Esophagus (tissue), 2 donors: ENCODE data around the gene ACACB. TPM values are rescaled to one million over a fixed set of nuclear protein-coding genes. Genes with fewer than 3 reads are reported as not detected.
"Not testable (repeated sequence)": the region's sequence is repeated elsewhere in the genome, so short reads cannot be mapped to it uniquely, and the experiment has no call there.

ENCODE experiments used
- H3K27ac ChIP-seq, 2 donors: one replicate each; pipeline ENCODE4 v1.5.1; 2013; ENCODE audit warnings: low read depth in 2 of 2, mild to moderate bottlenecking in 2 of 2, inconsistent platforms in 1 of 2, low read length in 1 of 2, moderate library complexity in 1 of 2
- H3K27me3 ChIP-seq, 2 donors: one replicate each; pipeline ENCODE4 v1.6.1; 2013; ENCODE audit warnings: low read length in 2 of 2, control low read depth in 1 of 2, mild to moderate bottlenecking in 1 of 2; ENCODE audit not compliant: insufficient read depth in 2 of 2, control insufficient read depth in 1 of 2
- H3K36me3 ChIP-seq, 2 donors: one replicate each; pipeline ENCODE4 v1.6.1; 2013; ENCODE audit warnings: low read length in 1 of 2; ENCODE audit not compliant: control insufficient read depth in 2 of 2, insufficient read depth in 2 of 2
- H3K4me1 ChIP-seq, 2 donors: one replicate each; pipeline ENCODE4 v1.6.1; 2013; ENCODE audit warnings: low read length in 1 of 2; ENCODE audit not compliant: control insufficient read depth in 2 of 2, insufficient read depth in 2 of 2
- H3K4me3 ChIP-seq, 2 donors: one replicate each; pipeline ENCODE4 v1.5.1; 2013; ENCODE audit warnings: low read length in 2 of 2, mild to moderate bottlenecking in 2 of 2, low read depth in 1 of 2, moderate library complexity in 1 of 2
- H3K9me3 ChIP-seq, 2 donors: one replicate each; pipeline ENCODE4 v1.6.1; 2013; ENCODE audit warnings: mild to moderate bottlenecking in 2 of 2, low read depth in 1 of 2, low read length in 1 of 2, moderate library complexity in 1 of 2; ENCODE audit not compliant: control insufficient read depth in 2 of 2, insufficient read depth in 1 of 2
- WGBS, 2 donors: extraction: QIAGEN DNeasy Blood & Tissue Kit; methylation state at CpG; one replicate each; pipeline ENCODE4 v1.1.7; 2013; 5-methylcytosine and 5-hydroxymethylcytosine counted together
- polyA plus RNA-seq, 2 donors: library from polyadenylated mRNA; stranded (reverse); fragments of 200-250 nt; gene quantifications; one replicate each; pipeline ENCODE4 v1.2.3, GENCODE V29; 2013
- donor health status: healthy with polysubstance abuse.
- donor health status: Bipolar disorder and iron deficiency.

ACACB gene
- polyA plus RNA-seq, 2 donors = 8.6 to 18.2 TPM

DNA sequence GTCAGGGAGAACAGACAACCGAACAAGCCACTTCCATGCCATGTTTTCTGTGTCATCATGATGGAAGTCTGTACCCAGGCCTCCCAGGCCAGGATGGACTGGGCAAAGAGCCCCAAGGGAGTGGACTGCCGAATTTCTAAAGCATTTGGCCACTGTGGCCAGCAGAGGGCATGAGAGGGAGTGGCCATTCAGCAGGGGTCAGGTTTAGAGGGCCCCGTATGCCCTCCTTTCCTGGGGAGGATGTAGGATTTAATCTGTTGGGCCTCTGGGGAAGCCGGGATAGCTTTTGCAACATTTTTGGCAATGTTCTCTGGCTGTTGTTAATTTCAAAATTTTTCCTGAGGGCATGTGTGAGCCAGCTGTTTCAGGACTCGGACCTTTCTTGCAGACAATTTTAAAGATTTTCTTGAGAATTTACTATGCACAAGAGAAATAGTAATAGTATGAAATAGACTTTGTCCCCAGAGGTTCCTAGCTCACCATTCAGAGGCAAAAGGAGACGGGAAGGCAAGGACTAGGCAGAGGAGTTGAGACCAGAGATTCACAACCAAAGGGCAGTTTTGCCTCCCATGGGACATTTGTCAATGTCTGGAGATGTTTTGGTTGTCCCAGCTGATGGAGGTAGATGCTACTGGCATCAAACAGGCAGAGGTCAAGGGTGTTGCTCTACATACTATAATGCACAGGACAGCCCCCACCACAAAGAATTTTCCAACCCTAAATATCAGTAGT lies 18.0 kb downstream of the ACACB start:
- Histone ChIP-seq H3K27me3 (no peaks in the 10 kb centered on the region), H3K36me3 (no peaks in the 10 kb centered on the region), H3K27ac (peak overlapping the region; percentile 35 to 40), H3K4me3 (no peak overlapping the region), H3K4me1 (peaks cover 2 to 8% of the 10 kb centered on the region in 2 donors), H3K9me3 (no peaks in the 10 kb centered on the region)
- WGBS, 2 donors = 43 to 45% methylated on average over 6 of the region's 6 CpGs

DNA sequence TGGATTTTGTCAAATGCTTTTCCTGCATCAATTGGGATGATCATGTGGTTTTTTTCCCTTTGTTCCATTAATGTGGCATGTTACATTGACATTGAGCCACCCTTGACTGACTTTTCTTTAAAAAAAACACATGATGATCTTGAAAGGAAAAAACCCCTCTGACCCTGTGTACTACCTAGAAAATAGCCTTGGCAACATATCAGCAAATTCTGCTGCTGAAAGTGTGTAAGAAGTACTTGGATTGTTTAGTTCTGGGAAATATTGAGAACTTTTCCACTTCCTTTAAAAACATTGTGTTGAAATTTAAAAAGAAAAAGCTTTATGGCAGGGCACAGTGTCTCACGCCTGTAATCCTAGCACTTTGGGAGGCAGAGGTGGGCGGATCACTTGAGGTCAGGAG lies 20.7 kb downstream of the ACACB start:
- no peak overlapping the region for H3K4me3 ChIP-seq
- H3K27ac ChIP-seq = no peak overlapping the region
- no peaks in the 10 kb centered on the region for H3K4me1 ChIP-seq
- WGBS, 2 donors = 80 to 86% methylated on average over 2 of the region's 2 CpGs
- H3K9me3 ChIP-seq = no peaks in the 10 kb centered on the region
- H3K27me3 ChIP-seq = no peaks in the 10 kb centered on the region
- H3K36me3 ChIP-seq = no peaks in the 10 kb centered on the region

DNA sequence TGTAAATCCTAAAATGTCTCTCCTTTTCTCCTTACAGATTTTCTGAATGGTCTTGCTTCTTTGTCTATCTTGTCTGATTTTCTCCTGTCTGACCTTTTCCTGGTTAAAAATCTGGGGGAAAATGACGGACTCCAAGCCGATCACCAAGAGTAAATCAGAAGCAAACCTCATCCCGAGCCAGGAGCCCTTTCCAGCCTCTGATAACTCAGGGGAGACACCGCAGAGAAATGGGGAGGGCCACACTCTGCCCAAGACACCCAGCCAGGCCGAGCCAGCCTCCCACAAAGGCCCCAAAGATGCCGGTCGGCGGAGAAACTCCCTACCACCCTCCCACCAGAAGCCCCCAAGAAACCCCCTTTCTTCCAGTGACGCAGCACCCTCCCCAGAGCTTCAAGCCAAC lies 23.0 kb downstream of the ACACB start:
- no peaks in the 10 kb centered on the region for H3K36me3 ChIP-seq
- no peaks in the 10 kb centered on the region for H3K27me3 ChIP-seq
- 90 to 92% methylated on average over 9 of the region's 9 CpGs for WGBS, 2 donors
- H3K9me3 ChIP-seq = no peaks in the 10 kb centered on the region
- H3K4me3 ChIP-seq = no peak overlapping the region
- no peaks in the 10 kb centered on the region for H3K4me1 ChIP-seq
- H3K27ac ChIP-seq = no peak overlapping the region

DNA sequence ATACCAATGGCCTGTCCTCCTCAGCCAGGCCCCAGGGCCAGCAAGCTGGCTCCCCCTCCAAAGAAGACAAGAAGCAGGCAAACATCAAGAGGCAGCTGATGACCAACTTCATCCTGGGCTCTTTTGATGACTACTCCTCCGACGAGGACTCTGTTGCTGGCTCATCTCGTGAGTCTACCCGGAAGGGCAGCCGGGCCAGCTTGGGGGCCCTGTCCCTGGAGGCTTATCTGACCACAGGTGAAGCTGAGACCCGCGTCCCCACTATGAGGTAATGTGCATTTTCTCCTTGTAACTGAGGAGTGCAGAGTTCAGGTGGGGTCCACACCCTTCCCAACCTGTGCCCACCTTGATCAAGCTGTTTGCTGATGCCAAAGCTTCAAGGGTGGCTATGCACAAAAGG lies 23.4 kb downstream of the ACACB start:
- no peak overlapping the region for H3K27ac ChIP-seq
- H3K4me3 ChIP-seq = no peak overlapping the region
- H3K4me1 ChIP-seq = no peaks in the 10 kb centered on the region
- no peaks in the 10 kb centered on the region for H3K9me3 ChIP-seq
- H3K27me3 ChIP-seq = no peaks in the 10 kb centered on the region
- WGBS, 2 donors = 76 to 79% methylated on average over 7 of the region's 7 CpGs
- no peaks in the 10 kb centered on the region for H3K36me3 ChIP-seq

DNA sequence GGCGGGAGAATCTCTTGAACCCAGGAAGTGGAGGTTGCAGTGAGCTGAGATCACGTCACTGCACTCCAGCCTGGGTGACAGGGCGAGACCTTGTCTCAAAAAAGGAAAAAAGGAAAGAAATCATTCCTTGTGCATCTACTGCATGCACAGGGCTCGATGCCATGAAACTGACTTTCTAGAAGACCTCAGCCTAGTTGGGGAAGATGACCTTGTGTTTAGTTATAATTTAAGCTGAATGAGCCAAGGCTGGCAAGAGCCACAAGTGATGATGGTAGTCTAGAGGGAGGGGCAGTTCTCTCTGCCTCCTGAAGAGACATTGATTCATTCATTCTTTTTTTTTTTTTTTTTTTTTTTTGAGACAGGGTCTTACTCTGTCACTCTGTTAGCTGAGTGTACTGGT lies 24.2 kb downstream of the ACACB start:
- no peak overlapping the region for H3K4me3 ChIP-seq
- H3K27me3 ChIP-seq = no peaks in the 10 kb centered on the region
- 85 to 89% methylated on average over 4 of the region's 4 CpGs for WGBS, 2 donors
- H3K4me1 ChIP-seq = no peaks in the 10 kb centered on the region
- no peak overlapping the region for H3K27ac ChIP-seq
- no peaks in the 10 kb centered on the region for H3K9me3 ChIP-seq
- H3K36me3 ChIP-seq = no peaks in the 10 kb centered on the region

DNA sequence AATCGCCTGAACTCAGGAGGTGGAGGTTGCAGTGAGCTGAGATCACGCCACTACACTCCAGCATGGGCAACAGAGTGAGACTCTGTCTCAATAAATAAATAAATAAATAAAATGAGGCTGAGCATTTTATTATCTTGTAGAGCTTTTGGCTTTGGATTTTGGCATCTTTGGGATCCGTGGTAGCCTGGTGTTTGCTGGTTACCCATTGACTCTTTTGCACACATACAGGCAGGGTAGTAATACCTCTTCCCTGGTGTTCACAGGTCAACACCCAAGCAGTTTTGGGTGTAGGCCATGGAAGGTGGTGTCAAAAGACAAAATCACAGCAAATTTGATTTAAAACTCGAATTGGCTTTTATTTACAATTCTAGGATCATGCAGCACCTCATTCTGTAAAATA lies 27.8 kb downstream of the ACACB start:
- Histone ChIP-seq H3K27me3 (no peaks in the 10 kb centered on the region), H3K4me3 (no peak overlapping the region), H3K9me3 (no peaks in the 10 kb centered on the region), H3K4me1 (no peaks in the 10 kb centered on the region), H3K27ac (no peak overlapping the region), H3K36me3 (no peaks in the 10 kb centered on the region)
- 57 to 64% methylated on average over 4 of the region's 4 CpGs for WGBS, 2 donors

DNA sequence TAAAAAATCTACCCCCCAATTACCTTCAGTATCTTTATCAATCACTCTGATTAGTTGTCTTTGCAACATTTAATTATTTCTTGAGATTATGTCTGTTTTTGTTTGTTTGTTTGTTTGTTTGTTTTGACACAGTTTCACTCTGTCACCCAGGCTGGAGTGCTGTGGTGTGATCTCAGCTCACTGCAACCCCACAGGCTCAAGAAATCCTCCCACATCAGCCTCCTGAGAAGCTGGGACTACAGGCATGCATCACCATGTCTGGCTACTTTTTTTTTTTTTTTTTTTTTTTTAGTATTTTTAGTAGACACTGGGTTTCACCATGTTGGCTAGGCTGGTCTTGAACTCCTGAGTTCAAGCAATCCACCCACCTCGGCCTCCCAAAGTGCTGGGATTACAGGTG lies 30.7 kb downstream of the ACACB start:
- not testable (repeated sequence) for H3K4me1 ChIP-seq, H3K9me3 ChIP-seq, H3K36me3 ChIP-seq, H3K27ac ChIP-seq, H3K27me3 ChIP-seq, H3K4me3 ChIP-seq
- 81 to 98% methylated on average over 1 of the region's 1 CpG for WGBS, 2 donors

DNA sequence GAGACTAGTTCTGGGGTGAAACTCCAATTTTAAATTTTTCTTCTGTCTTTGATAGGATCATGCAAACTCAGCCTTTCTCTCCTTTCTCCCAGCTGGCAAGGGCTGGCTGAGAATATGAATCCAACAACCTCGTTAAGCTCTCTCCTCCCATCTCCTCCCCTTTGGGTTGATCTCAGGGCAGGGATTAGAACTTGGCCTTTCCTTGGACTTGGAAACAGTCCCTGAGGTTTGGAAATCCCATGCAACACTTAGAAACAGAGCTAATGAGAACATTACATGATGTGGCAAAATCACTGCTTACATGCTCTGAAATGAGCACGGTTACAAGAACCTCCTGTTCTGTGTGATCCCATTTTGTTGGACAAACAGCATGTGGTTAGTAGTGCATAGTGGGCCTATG lies 31.6 kb downstream of the ACACB start:
- Histone ChIP-seq H3K27ac (peak overlapping the region; percentile 12 to 82), H3K4me1 (no peaks in the 10 kb centered on the region)
- 20 to 35% methylated on average over 2 of the region's 2 CpGs for WGBS, 2 donors

DNA sequence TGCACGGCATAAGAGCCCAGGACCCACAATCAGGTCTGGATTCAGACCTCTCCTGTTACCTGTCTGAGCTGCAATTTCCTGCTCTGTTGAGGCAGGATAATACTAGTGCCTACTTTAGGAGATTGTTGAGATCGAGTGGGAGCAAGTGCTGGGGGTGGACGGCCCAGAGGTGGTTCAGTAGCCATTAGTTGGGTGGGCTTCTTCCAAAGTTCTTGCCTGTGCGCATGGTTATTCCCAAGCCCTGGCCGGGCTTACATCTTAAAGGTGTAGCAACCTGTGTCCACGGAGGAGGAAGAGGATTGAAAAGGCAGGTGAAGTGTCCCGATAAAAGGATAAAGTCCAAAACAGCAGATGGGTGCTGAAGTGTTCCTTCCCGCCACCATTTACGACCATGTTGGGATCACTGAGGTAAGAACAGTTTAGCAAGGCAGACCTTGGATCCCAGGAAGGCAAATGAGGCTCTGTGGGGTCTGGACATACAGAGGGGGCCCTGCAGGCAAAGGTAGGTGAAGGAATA lies 33.8 kb downstream of the ACACB start:
- WGBS, 2 donors = 79 to 93% methylated on average over 9 of the region's 9 CpGs
- no peaks in the 10 kb centered on the region for H3K27me3 ChIP-seq
- no peaks in the 10 kb centered on the region for H3K9me3 ChIP-seq
- no peak overlapping the region for H3K4me3 ChIP-seq
- no peak overlapping the region for H3K27ac ChIP-seq
- H3K36me3 ChIP-seq = no peaks in the 10 kb centered on the region
- H3K4me1 ChIP-seq = peaks cover 0 to 2% of the 10 kb centered on the region in 2 donors

More for the DNA sequence above, 31.6 kb downstream of the ACACB start:
- H3K27me3 ChIP-seq = no peaks in the 10 kb centered on the region
- H3K4me3 ChIP-seq = no peak overlapping the region
- H3K9me3 ChIP-seq = no peaks in the 10 kb centered on the region
- H3K36me3 ChIP-seq = no peaks in the 10 kb centered on the region

DNA sequence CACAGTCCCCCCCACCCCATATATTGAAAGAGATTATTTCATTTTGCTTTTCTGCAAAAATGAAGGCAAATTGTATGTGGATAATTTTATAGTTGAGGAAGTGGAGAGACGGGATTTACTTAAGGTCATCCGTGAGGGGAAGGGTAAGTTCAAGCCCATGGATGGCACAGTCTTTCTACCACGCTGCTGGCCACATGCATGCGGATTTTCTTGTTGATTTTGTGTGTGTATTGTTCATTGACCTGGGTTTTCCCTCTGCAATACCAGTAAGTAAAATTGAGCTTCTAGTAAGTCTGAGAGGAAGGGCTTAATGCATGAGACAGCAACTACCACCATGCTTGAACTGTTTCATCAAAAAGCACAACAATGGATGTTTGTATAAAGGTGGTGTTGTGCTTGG lies 35.1 kb downstream of the ACACB start:
- H3K9me3 ChIP-seq = no peaks in the 10 kb centered on the region
- no peaks in the 10 kb centered on the region for H3K36me3 ChIP-seq
- 88 to 94% methylated on average over 4 of the region's 4 CpGs for WGBS, 2 donors
- H3K27me3 ChIP-seq = no peaks in the 10 kb centered on the region
- no peak overlapping the region for H3K27ac ChIP-seq
- no peak overlapping the region for H3K4me3 ChIP-seq
- H3K4me1 ChIP-seq = peaks cover 0 to 2% of the 10 kb centered on the region in 2 donors
